HCT116 (cell line): ENCODE data around the gene ADIPOR2. TPM values are rescaled to one million over a fixed set of nuclear protein-coding genes. Genes with fewer than 3 reads are reported as not detected.

Experiments used
- ATAC-seq: fragments of 200-7000 bp; cut with Tn5 transposase; 2 replicates; pipeline ENCODE4 v1.9.1; 2020; ENCODE audit warnings: mild to moderate bottlenecking, moderate library complexity
- BruUV-seq: library from RNA; stranded (reverse); fragments of 400-500 nt; replicated peaks from 2 replicates; lab custom pipeline; 2021; lab: Mats Ljungman, UMichigan
- CTCF ChIA-PET: fragments of 300-600 bp; sonication (Branson Sonifier 250); formaldehyde crosslinking; loops from one replicate; lab custom pipeline; 2021; ENCODE audit warnings: antibody characterized with exemption; lab: Charles Lee
- POLR2A ChIA-PET: fragments of 300-600, 350-600 bp; sonication (Branson Sonifier 250); formaldehyde crosslinking; loops from one replicate; lab custom pipeline; 2021; ENCODE audit warnings: antibody characterized with exemption; lab: Charles Lee
- RAD21 ChIA-PET, 2 experiments: fragments of 300-600 bp; sonication (Branson Sonifier 250); formaldehyde crosslinking; loops; one replicate each; lab custom pipeline; 2023; ENCODE audit warnings: low total read pairs in 2 of 2; ENCODE audit not compliant: uncharacterized antibody in 2 of 2, unreplicated experiment in 2 of 2, low non-redundant PET in 1 of 2; lab: Charles Lee
- DNase-seq: peaks from one replicate; pipeline ENCODE4 v3.0.0-alpha.2; 2010; ENCODE audit warnings: low read depth, low spot score
- H2AFZ ChIP-seq: fragments of 200-600 bp; shearing (Covaris generic), sonication (generic); 2 replicates; pipeline ENCODE4 v1.6.1; 2017; ENCODE audit warnings: low read depth, mixed run types, mixed read lengths, antibody characterized with exemption, low read length; ENCODE audit not compliant: poor library complexity, severe bottlenecking
- H3K27ac ChIP-seq: 2 replicates; pipeline ENCODE4 v1.5.1; 2012; ENCODE audit warnings: low read depth, low read length
- H3K27me3 ChIP-seq: fragments of 200-600 bp; sonication (generic); 2 replicates; pipeline ENCODE4 v1.6.1; 2016; ENCODE audit warnings: mixed run types, low read length, mixed read lengths; ENCODE audit not compliant: insufficient read depth
- H3K36me3 ChIP-seq, 2 experiments: fragments of 200-500 bp in 1 of 2; fragments of 200-600 bp in 1 of 2; sonication (Bioruptor generic) in 1 of 2; sonication (generic) in 1 of 2; 2 replicates each; pipeline versions ENCODE4 v1.5.1 to v1.6.1; 2014 to 2016; ENCODE audit warnings: low read length in 2 of 2, inconsistent platforms in 1 of 2, mixed read lengths in 1 of 2, mixed run types in 1 of 2; ENCODE audit not compliant: insufficient read depth in 2 of 2, control insufficient read depth in 1 of 2
- H3K4me1 ChIP-seq, 2 experiments: fragments of 200-600 bp in 1 of 2; sonication (generic) in 1 of 2; 2 replicates each; pipeline versions ENCODE4 v1.5.1 to v1.6.1; 2012 to 2017; ENCODE audit warnings: low read length in 2 of 2, inconsistent platforms in 1 of 2, mild to moderate bottlenecking in 1 of 2, mixed read lengths in 1 of 2, mixed run types in 1 of 2, moderate library complexity in 1 of 2; ENCODE audit not compliant: insufficient read depth in 2 of 2, control insufficient read depth in 1 of 2
- H3K4me2 ChIP-seq: fragments of 200-600 bp; sonication (generic); 2 replicates; pipeline ENCODE4 v1.6.1; 2017; ENCODE audit warnings: mixed run types, low read length, mixed read lengths
- H3K4me3 ChIP-seq, 2 experiments: fragments of 200-600 bp in 1 of 2; sonication (generic) in 1 of 2; replicated peaks in 1 of 2; 2 replicates each; pipeline ENCODE4 v1.5.1; 2011 to 2016; ENCODE audit warnings: low read length in 2 of 2, control low read depth in 1 of 2, low read depth in 1 of 2, mild to moderate bottlenecking in 1 of 2, mixed read lengths in 1 of 2, mixed run types in 1 of 2
- H3K79me2 ChIP-seq: fragments of 200-600 bp; sonication (generic); 2 replicates; pipeline ENCODE4 v1.6.1; 2017; ENCODE audit warnings: mild to moderate bottlenecking, mixed run types, low read length, moderate library complexity, mixed read lengths; ENCODE audit not compliant: insufficient read depth
- H3K9ac ChIP-seq: fragments of 200-600 bp; sonication (generic); 2 replicates; pipeline ENCODE4 v1.6.1; 2016; ENCODE audit warnings: low read length, mixed read lengths
- H3K9me2 ChIP-seq: fragments of 200-600 bp; sonication (generic), shearing (Covaris generic); 2 replicates; pipeline ENCODE4 v1.6.1; 2017; ENCODE audit warnings: mixed run types, mild to moderate bottlenecking, moderate library complexity; ENCODE audit not compliant: insufficient read depth
- H3K9me3 ChIP-seq, 2 experiments: fragments of 200-500 bp in 1 of 2; fragments of 200-600 bp in 1 of 2; sonication (Bioruptor generic) in 1 of 2; sonication (generic) in 1 of 2; 2 replicates each; pipeline ENCODE4 v1.6.1; 2014 to 2017; ENCODE audit warnings: low read length in 2 of 2, mixed read lengths in 2 of 2, inconsistent platforms in 1 of 2, low read depth in 1 of 2, mild to moderate bottlenecking in 1 of 2, mixed run types in 1 of 2, moderate library complexity in 1 of 2; ENCODE audit not compliant: control insufficient read depth in 1 of 2, insufficient read depth in 1 of 2
- H4K20me1 ChIP-seq: fragments of 200-600 bp; sonication (generic), shearing (Covaris generic); 2 replicates; pipeline ENCODE4 v1.6.1; 2017; ENCODE audit warnings: mixed run types, mild to moderate bottlenecking, moderate library complexity; ENCODE audit not compliant: insufficient read depth
- CEBPB ChIP-seq: IDR thresholded peaks from 2 replicates; pipeline ENCODE4 v1.6.1; 2012; ENCODE audit warnings: low read depth
- EGR1 ChIP-seq: IDR thresholded peaks from 2 replicates; pipeline ENCODE4 v1.6.1; 2012; ENCODE audit warnings: low read depth
- ELF1 ChIP-seq: IDR thresholded peaks from 2 replicates; pipeline ENCODE4 v1.6.1; 2012; ENCODE audit warnings: low read depth, borderline replicate concordance
- EZH2 ChIP-seq: fragments of 200-600 bp; sonication (generic); IDR thresholded peaks from 2 replicates; pipeline ENCODE4 v1.6.1; 2017; ENCODE audit warnings: antibody characterized with exemption, mixed run types
- EZH2phosphoT487 ChIP-seq: fragments of 200-600 bp; IDR thresholded peaks from 2 replicates; pipeline ENCODE4 v1.6.1; 2018; ENCODE audit warnings: antibody characterized with exemption, borderline replicate concordance
- POLR2A ChIP-seq: IDR thresholded peaks from 2 replicates; pipeline ENCODE4 v1.7.0; 2011; ENCODE audit warnings: borderline replicate concordance; ENCODE audit not compliant: insufficient read depth, insufficient read length; ENCODE audit errors: extremely low read depth
- POLR2AphosphoS5 ChIP-seq: IDR thresholded peaks from 2 replicates; pipeline ENCODE4 v1.6.1; 2011; ENCODE audit warnings: mild to moderate bottlenecking, low read depth, low read length, moderate library complexity
- RAD21 ChIP-seq: IDR thresholded peaks from 2 replicates; pipeline ENCODE4 v1.6.1; 2012; ENCODE audit warnings: low read depth, mild to moderate bottlenecking
- SIN3A ChIP-seq: IDR thresholded peaks from 2 replicates; pipeline ENCODE4 v1.6.1; 2012; ENCODE audit warnings: low read depth
- YY1 ChIP-seq: IDR thresholded peaks from 2 replicates; pipeline ENCODE4 v1.6.1; 2011; ENCODE audit warnings: low read length, low read depth, moderate library complexity, mild to moderate bottlenecking; ENCODE audit not compliant: insufficient replicate concordance; ENCODE audit errors: extremely low read depth
- ZFX ChIP-seq: fragments of 450-650 bp; IDR thresholded peaks from 2 replicates; pipeline ENCODE4 v1.6.1; 2017
- ZNF274 ChIP-seq: fragments of 200-500 bp; sonication (Bioruptor generic); IDR thresholded peaks from 2 replicates; pipeline ENCODE4 v1.6.1; 2014; ENCODE audit warnings: mild to moderate bottlenecking, low read depth, low read length, inconsistent platforms
- intact Hi-C: fragments of 100-400 bp; cut with micrococcal nuclease; formaldehyde crosslinking; loops from 2 replicates; pipeline ENCODE4 v1.10.0; 2022
- total RNA-seq: library from RNA; stranded (reverse); gene quantifications from one replicate; pipeline ENCODE4 v1.2.1, GENCODE V29; 2021; ENCODE audit not compliant: unreplicated experiment
- TF ChIP-seq, protein P1 (sequence below): IDR thresholded peaks from 2 replicates; pipeline ENCODE4 v1.6.1; 2012
- TF ChIP-seq, protein P2 (sequence below): IDR thresholded peaks from 2 replicates; pipeline ENCODE4 v1.6.1; 2011; ENCODE audit warnings: mild to moderate bottlenecking, low read length, moderate library complexity; ENCODE audit not compliant: insufficient replicate concordance; ENCODE audit errors: extremely low read depth
- TF ChIP-seq, protein P3 (sequence below): IDR thresholded peaks from 2 replicates; pipeline ENCODE4 v1.6.1; 2012
- TF ChIP-seq, protein P4 (sequence below): IDR thresholded peaks from 2 replicates; pipeline ENCODE4 v1.6.1; 2012; ENCODE audit warnings: low read depth

Gene ADIPOR2
- total RNA-seq, 1 experiment from 2014 or later = 69.9 TPM

DNA sequence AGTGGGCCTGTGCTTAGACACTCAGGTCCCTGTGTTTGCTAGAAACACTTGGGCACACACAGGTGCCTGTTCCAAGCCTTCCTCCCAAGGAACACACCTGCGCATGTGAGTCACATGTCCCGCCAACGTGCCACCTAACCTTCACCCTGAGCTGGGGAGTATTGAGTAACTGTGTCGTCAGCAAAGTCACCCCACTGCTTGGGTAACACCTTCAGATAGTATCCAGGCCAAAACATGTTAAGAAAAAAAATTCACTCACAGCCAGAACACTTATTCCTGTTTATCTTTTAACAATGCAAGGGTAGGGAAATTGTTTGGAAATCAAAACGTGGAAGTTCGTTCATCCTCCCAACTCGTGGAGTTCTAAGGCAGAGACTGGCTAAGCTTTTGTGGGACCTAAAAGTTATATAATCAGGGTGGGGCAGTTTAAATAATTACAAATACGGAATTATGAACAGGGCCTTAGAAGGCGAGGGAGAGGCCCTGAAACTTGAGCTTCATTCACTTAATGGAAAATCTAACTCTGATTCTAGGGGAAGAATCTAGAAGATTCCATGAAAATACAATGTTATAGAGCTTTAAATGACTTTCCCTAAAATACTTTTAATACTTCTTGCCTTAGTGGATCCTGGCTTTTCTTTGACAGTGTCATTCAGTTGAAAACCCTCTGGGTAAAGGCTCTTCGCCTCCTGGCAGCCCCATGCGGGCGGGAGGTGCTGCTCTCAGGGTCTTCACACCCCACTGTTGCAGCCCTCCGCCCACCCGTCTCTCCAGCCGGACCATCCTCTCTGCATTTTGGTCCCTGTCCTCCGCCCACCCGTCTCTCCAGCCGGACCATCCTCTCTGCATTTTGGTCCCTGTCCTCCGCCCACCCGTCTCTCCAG is 30.3 kb upstream of the ADIPOR2 start (continued):
- TF ChIP-seq EZH2 = no peak

DNA sequence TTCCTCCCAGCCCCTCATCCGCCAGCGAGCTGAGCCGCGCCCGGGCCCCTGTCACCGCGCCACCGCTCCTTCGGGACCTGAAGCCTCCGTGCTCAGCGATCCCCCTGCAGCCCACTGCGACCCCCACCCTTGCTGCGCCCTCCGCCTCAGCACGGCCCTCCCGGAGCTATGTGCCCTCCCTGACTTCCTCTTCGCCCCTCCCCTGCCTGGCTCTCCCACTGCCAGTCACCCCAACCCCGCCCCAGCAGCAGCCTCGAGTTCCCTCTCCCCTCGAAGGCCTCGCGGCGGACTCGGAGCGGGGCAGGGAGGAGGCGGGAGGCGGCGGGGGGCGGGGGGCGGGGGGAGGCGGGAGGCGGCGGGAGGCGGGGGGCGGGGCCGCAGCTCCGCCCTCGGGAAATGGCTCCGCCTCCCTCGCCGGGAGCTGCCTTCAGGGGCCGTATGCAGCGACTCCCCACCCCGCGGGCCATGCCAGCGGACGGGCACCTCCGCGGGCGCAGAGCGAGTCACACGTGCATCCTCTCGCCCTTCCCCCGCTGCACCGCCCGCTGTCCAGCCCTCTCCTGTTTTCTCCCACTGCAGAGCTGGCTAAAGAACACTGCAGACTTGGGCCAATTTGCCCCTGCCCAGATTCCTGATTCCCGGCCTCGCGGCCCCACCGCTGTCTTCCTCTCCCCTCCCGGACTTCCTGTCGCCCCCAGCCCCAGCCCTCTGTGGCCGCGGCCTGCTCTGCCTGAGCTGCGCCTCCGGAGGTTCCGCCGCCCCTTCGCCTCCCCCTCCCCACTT is 29.1 kb upstream of the ADIPOR2 start:
- intact Hi-C loops = loop anchor here (2.0 kb wide), 1 partner anchor 29 kb away; the partner anchor contains the start of gene ADIPOR2
- no peaks in the 10 kb centered on the region for H3K36me3 ChIP-seq
- H4K20me1 ChIP-seq = no peaks in the 10 kb centered on the region
- H3K4me3 ChIP-seq = peak overlapping the region in 1 of 2 experiments; percentile 11; a peak in 1 of 4 replicates
- no peak overlapping the region for H2AFZ ChIP-seq
- ChIA-PET CTCF (interaction anchor here (0.6 to 1.6 kb wide), 6 partner anchors 9 to 1555 kb away, joined by 3 to 12 read pairs (median 4); no protein-coding TSS in a partner anchor), RAD21 (interaction anchor here in 1 of 2 experiments (0.9 kb wide), 1 partner anchor 8 kb away, joined by 4 read pairs; no protein-coding TSS in a partner anchor), POLR2A (interaction anchor here (1.0 to 1.6 kb wide), 6 partner anchors 9 to 130 kb away, joined by 3 to 8 read pairs (median 3); partner anchors contain the start of gene ADIPOR2)
- peak; percentile 91 for ATAC-seq
- no peaks in the 10 kb centered on the region for H3K9me3 ChIP-seq
- H3K9me2 ChIP-seq = no peaks in the 10 kb centered on the region
- no peak overlapping the region for H3K9ac ChIP-seq
- BruUV-seq = no TSS peak
- H3K27ac ChIP-seq = peak overlapping the region; percentile 46; the same call in 1 of the 2 replicates
- H3K27me3 ChIP-seq = no peaks in the 10 kb centered on the region
- peak overlapping the region; percentile 35; the same call in 1 of the 2 replicates for H3K4me2 ChIP-seq
- peak; percentile 89 for DNase-seq
- H3K79me2 ChIP-seq = no peaks in the 10 kb centered on the region
- peaks cover 0 to 28% of the 10 kb centered on the region in 2 experiments; a peak in 2 of 4 replicates for H3K4me1 ChIP-seq
- TF ChIP-seq, protein P1, sequence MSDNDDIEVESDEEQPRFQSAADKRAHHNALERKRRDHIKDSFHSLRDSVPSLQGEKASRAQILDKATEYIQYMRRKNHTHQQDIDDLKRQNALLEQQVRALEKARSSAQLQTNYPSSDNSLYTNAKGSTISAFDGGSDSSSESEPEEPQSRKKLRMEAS = peak; percentile 96
- TF ChIP-seq ZNF274 = no peak
- 0 out of 2 replicates have a peak, but pooled peaks have one; percentile 65 for TF ChIP-seq SIN3A
- no peak for TF ChIP-seq ELF1
- no peak for TF ChIP-seq ZFX
- TF ChIP-seq, protein P2, sequence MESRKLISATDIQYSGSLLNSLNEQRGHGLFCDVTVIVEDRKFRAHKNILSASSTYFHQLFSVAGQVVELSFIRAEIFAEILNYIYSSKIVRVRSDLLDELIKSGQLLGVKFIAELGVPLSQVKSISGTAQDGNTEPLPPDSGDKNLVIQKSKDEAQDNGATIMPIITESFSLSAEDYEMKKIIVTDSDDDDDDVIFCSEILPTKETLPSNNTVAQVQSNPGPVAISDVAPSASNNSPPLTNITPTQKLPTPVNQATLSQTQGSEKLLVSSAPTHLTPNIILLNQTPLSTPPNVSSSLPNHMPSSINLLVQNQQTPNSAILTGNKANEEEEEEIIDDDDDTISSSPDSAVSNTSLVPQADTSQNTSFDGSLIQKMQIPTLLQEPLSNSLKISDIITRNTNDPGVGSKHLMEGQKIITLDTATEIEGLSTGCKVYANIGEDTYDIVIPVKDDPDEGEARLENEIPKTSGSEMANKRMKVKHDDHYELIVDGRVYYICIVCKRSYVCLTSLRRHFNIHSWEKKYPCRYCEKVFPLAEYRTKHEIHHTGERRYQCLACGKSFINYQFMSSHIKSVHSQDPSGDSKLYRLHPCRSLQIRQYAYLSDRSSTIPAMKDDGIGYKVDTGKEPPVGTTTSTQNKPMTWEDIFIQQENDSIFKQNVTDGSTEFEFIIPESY = peak; percentile 18
- TF ChIP-seq, protein P3, sequence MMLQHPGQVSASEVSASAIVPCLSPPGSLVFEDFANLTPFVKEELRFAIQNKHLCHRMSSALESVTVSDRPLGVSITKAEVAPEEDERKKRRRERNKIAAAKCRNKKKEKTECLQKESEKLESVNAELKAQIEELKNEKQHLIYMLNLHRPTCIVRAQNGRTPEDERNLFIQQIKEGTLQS = no peak
- TF ChIP-seq EZH2 = no peak
- no peak for TF ChIP-seq EGR1
- peak; percentile 81 for TF ChIP-seq POLR2AphosphoS5
- peak; percentile 61 for TF ChIP-seq POLR2A
- TF ChIP-seq YY1 = peak; percentile 34
- no peak for TF ChIP-seq RAD21
- no peak for TF ChIP-seq CEBPB
- TF ChIP-seq EZH2phosphoT487 = no peak
- TF ChIP-seq, protein P4, sequence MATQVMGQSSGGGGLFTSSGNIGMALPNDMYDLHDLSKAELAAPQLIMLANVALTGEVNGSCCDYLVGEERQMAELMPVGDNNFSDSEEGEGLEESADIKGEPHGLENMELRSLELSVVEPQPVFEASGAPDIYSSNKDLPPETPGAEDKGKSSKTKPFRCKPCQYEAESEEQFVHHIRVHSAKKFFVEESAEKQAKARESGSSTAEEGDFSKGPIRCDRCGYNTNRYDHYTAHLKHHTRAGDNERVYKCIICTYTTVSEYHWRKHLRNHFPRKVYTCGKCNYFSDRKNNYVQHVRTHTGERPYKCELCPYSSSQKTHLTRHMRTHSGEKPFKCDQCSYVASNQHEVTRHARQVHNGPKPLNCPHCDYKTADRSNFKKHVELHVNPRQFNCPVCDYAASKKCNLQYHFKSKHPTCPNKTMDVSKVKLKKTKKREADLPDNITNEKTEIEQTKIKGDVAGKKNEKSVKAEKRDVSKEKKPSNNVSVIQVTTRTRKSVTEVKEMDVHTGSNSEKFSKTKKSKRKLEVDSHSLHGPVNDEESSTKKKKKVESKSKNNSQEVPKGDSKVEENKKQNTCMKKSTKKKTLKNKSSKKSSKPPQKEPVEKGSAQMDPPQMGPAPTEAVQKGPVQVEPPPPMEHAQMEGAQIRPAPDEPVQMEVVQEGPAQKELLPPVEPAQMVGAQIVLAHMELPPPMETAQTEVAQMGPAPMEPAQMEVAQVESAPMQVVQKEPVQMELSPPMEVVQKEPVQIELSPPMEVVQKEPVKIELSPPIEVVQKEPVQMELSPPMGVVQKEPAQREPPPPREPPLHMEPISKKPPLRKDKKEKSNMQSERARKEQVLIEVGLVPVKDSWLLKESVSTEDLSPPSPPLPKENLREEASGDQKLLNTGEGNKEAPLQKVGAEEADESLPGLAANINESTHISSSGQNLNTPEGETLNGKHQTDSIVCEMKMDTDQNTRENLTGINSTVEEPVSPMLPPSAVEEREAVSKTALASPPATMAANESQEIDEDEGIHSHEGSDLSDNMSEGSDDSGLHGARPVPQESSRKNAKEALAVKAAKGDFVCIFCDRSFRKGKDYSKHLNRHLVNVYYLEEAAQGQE = no peak
